Erythroblast (primary cell): ENCODE data around the gene SLC6A7.

Experiments
- DNase-seq, 2 experiments: peaks; one replicate each; lab custom pipeline; 2025; lab: John Stamatoyannopoulos, UW
- GATA1 ChIP-seq: IDR thresholded peaks from 2 replicates; pipeline ENCODE4 v1.6.1; 2011; ENCODE audit warnings: low read depth, mild to moderate bottlenecking, control low read depth, low read length, moderate library complexity
- POLR2A ChIP-seq: IDR thresholded peaks from 2 replicates; pipeline ENCODE4 v1.6.1; 2011; ENCODE audit warnings: mild to moderate bottlenecking, low read length

Gene SLC6A7

DNA sequence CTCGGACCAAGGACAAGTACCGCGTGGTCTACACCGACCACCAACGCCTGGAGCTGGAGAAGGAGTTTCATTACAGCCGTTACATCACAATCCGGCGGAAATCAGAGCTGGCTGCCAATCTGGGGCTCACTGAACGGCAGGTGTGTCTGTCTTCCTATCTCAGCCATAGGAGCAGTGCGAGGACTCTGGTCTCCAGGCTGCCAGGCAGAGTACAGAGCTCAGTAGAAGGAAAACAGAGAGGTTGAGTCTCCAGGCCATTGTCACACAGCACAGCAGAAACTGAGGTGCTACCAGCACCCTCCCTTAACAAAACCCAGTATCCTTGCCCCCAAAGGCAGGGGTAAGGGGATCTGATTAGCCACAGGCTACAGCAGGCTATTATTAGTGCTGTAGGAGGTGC lies 7.1 kb upstream of the SLC6A7 start:
- TF ChIP-seq POLR2A (no peak), GATA1 (no peak)
- DNase-seq: no peak

DNA sequence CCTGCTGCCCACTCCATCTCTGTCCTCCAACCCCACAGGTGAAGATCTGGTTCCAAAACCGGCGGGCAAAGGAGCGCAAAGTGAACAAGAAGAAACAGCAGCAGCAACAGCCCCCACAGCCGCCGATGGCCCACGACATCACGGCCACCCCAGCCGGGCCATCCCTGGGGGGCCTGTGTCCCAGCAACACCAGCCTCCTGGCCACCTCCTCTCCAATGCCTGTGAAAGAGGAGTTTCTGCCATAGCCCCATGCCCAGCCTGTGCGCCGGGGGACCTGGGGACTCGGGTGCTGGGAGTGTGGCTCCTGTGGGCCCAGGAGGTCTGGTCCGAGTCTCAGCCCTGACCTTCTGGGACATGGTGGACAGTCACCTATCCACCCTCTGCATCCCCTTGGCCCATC lies 6.4 kb upstream of the SLC6A7 start:
- DNase-seq: no peak
- TF ChIP-seq POLR2A (no peak), GATA1 (no peak)

DNA sequence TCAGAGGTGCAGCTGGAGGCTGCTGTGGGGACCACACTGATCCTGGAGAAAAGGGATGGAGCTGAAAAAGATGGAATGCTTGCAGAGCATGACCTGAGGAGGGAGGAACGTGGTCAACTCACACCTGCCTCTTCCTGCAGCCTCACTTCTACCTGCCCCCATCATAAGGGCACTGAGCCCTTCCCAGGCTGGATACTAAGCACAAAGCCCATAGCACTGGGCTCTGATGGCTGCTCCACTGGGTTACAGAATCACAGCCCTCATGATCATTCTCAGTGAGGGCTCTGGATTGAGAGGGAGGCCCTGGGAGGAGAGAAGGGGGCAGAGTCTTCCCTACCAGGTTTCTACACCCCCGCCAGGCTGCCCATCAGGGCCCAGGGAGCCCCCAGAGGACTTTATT lies 5.9 kb upstream of the SLC6A7 start:
- no peak for DNase-seq
- TF ChIP-seq GATA1 (no peak), POLR2A (no peak)

DNA sequence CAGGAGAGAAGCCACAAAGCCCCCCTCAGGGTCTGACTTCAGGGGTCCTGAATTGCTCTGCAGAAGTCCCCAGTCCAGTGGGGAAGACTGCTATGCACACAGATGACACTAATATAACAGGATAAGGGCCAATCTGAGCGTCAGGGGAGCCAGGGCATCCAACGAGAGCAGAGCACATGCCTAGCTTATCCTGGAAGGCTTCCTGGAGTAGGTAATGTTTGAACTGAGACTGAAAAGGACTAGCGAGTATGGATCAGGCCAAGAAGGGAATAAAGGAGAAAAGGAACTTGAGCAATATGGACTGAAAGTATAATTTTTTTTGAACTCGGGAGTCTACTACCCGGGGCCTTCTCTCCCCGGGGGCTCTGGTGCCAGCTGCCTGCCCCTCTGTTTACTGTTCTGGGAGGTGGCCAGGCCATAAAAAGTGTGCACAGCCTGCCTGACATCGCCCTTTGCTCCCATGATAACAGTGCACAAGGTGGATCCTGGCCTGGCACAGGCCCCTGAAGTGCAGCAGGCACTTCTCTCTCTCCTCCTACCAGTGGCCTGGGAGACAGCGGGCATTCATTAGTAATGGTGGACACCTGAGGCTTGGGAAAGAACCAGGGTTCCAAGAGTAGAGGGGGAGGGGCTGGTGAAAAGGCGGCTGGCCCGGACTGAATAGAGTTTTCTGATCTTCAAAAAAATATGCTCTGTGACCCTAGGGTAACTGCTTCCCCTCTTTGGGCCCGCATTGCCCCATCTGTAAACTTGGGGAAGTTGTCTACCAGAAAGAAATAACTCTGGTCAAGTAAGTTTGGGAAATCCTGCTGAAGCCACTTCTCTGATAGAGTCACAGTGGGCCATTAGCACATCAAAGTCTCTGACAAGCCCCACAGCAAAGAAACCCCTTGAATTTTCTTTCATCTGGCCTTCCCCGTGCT lies 4.6 kb upstream of the SLC6A7 start:
- TF ChIP-seq GATA1: no peak
- TF ChIP-seq POLR2A: no peak
- DNase-seq: no peak

DNA sequence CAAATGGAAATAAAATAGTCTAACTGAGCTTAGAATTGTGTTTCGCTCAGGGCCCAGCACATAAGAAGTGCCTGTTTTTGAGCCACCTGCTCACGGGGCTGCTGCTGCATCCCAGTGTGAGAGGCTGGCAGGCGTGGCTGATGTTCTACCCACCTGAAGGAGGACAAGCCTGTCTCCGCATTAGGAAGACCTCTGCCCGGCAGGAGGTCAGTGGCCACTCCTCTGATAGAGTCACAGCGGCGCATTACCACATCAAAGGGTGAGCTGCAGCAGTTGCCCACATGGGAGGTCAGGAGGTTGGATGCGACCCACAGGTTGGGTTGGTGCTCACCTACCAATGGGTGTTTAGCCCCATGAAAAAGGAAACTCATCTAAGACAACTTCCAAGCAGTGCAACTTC lies 3.7 kb upstream of the SLC6A7 start:
- no peak for DNase-seq
- TF ChIP-seq POLR2A: no peak
- no peak for TF ChIP-seq GATA1

DNA sequence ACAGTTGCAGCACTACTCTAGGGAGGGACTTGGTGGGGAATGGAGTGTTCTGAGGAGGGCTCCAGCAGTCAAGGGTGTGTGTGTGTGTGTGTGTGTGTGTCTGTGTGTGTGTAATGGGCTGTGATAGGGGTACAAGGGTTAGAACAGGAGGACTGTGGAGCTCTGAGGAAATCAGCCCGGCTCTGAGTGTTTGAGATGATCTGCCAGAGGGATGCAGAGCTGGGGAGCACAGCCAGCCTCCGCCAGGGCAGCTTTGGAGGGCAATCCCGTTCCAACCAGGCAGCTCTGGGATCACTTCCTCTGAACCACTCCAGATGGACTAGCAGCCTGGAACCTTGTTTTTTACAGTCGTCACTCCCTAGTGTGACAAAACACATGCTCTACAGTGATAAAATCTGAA lies 3.0 kb upstream of the SLC6A7 start:
- TF ChIP-seq GATA1 (no peak), POLR2A (no peak)
- no peak for DNase-seq

DNA sequence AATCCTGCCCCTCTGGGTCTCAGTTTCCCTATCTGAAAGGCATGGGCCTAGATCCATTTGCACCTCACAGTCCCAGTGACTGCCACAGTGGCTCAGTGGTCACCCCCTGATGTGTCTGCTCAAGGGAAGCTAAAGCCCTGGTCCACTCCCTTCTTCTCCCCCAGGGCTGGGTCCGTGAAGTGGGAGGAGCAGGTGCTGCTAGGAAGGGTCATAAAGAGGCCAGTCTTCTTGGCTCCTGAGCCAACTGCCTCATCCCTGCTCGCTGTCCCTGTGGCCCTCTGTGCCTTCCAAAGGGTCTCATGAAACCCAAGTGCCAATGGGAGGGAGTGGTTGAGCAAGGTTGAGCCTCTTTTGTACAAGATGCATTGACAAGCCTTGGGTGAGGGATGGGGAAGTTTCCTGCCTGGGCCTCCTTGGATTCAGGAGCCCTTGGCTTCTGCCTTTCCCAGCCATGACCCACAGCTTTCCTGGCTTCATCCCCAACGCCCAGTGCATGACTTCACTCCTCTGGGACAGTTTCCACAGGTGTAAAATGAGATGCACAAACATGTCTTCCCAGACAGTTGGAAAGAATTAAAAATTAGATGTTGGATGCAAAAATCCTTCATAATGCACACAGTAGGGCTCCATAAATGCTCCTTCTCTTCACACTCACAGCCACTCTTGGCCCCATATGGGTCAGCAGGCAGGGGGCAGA lies 1.6 kb upstream of the SLC6A7 start:
- TF ChIP-seq POLR2A (no peak), GATA1 (no peak)

DNA sequence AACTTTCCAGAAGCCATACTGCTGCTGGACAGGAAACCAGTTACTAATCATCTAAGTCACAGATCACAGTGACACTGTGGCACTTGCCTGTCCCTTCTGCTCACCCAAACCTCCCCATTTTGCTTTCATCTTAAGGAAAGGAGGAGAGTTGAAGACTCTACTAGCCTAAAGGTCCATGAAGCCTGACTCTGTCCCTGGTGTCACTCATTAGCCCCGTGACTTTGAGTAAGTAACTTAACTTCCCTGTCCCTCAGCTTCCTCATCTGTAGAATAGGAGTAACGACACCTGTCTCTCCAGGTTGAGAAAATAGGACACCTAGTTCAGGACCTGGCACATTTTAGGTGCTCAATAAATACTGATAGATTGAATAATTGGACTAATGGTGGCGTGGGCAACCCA lies 536 bp upstream of the SLC6A7 start:
- no peak for TF ChIP-seq GATA1
- no peak for TF ChIP-seq POLR2A
- DNase-seq: no peak

More for the DNA sequence above, 1.6 kb upstream of the SLC6A7 start:
- no peak for DNase-seq

DNA sequence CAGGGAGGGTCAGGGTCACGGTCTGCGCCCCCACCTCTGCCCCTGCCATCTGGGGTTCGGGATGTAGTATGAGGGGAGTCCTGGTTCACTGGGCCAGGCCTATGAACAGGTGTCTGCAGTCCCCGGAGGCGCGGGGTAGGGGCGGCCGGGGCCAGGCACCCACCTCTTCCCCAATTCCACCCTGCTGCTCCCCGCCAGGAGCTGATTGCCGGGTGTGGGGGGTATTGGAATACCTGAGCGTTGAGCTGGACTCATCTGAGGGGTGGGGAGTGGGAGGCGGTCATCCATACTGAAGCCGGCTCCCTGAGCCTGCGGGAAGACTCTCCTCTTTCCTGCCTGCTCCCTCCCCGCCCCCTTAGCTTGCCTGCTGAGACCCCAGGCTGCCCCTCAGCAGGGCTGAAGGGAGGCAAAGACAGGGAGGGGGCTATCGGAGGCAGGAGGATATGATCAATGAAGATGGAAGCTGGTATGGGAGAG lies 679 bp downstream of the SLC6A7 start:
- TF ChIP-seq GATA1 (no peak), POLR2A (no peak)
- no peak for DNase-seq

DNA sequence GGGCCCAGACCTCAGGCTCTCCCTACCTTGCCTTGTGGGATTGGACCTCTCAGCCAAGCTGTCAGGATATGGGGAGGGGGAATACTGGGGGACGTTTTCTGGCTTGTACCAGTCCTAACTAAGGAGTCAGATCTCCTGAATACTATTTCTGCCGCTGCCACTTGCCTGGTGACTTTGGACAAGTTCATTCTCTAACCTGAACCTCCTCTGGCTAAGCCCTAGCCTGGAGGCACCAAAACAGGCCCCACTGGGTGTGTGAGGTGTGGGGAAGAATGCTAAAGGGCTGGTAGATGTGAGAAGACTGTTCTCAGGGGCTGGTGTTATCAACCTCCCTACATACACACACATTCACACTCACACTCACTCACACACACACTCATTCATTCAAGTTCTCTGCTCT lies 1.1 kb downstream of the SLC6A7 start:
- TF ChIP-seq POLR2A (no peak), GATA1 (no peak)
- no peak for DNase-seq

DNA sequence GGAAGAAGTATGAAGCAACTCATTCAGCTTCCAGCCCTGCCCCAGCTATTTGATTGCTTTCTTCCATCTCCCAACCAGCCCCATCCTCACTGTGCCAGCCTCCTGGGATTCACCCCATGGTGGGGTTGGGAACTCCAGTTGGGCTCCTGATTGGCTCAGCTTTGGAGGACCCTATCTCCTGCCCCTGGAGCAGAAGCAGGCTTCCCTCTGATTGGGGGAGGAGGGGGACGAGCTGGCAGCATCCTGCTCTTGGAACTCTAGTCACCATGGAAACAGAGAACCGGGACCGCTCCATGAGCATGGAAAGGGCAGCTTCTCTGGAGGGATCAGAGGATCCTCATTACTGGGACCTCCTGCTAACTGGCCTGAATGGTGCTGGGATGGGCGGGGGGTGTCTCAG lies 2.6 kb downstream of the SLC6A7 start:
- no peak for DNase-seq
- TF ChIP-seq POLR2A (no peak), GATA1 (no peak)

DNA sequence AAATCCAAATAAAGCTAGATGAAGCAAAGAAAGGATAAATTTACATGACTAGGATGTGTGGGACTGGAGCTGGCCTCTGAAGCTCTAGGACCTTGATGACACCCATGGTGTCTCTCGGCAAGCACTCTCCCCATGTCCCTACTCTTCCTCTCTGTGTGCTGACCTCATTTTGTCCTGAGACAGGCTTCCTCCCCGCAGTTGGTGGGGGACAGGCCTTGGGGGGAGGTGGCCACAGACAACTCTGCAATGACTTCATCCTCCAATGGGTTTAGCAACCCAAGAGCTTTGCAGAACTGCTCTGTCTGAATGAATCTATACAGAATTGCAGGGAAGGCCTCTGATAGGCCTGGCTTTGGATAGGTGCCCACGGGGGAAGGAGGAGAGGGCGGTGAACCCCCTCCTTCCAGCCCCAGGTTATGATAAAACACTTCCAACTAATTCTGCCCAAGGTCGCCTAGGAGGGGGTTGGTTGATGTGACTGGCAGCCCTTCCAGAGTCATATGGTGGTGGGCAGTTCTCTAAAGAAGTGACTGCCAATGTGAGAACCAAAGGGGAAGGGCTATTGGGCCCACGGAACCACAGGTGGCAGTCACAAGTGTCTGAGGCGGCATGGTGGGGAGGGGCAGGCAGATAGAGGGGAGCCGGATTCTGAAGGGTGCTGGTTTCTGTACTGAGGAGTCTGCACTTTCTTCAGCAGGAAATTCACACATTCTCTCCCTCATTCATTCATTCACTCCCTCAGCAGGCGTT lies 6.0 kb downstream of the SLC6A7 start:
- TF ChIP-seq GATA1 (no peak), POLR2A (no peak)
- DNase-seq: no peak

DNA sequence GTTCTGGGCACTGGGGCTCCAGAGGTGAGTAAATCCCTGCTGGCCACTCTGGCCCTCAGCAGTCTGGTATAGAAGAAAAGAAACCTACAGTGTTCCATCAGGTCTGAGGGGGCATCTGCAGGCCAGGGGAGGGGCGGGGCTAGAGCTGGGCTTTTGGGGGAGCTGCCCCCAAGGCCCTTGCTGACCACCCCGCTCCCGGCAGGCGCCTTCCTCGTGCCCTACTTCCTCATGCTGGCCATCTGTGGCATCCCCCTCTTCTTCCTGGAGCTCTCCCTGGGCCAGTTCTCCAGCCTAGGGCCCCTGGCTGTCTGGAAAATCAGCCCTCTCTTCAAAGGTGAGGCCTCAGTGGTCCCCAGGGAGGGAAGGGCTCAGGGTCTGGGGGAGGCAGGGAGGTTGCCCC lies 6.7 kb downstream of the SLC6A7 start:
- TF ChIP-seq POLR2A: no peak
- no peak for TF ChIP-seq GATA1
- no peak for DNase-seq

DNA sequence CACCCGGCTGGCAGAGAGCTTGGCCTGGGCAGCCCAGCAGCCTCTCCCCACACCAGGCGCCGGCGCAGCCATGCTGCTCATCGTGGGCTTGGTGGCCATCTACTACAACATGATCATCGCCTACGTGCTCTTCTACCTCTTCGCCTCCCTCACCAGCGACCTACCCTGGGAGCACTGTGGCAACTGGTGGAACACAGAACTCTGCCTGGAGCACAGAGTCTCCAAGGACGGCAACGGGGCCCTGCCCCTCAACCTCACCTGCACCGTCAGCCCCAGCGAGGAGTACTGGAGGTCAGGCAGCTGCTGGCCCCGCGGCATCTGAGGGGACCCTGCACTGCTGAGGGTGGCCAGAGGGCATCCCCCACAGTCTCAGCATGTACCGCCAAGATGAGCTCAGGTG lies 7.1 kb downstream of the SLC6A7 start:
- DNase-seq: no peak
- TF ChIP-seq POLR2A: no peak
- no peak for TF ChIP-seq GATA1

DNA sequence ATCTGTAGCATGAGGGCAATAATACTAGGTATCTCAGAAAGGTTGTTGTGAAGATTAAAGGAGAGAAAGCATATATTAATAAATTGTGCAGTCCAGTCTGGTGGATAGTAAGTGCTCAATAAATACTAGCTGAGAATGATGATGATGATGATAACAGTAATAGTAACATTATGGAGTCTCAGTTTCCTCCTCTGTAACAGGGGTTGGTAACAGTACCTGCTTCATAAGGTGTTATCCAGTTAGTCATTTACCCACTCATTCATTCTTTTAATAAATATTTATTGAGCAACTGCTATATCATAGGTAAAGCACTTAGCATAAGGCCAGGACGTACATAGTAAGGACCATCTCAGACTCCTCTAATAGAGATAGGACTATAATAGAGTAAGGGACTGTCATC lies 7.6 kb downstream of the SLC6A7 start:
- no peak for TF ChIP-seq POLR2A
- no peak for TF ChIP-seq GATA1
- DNase-seq: no peak
